H1 (cell line): ENCODE data around the gene TRABD2B. TPM values are rescaled to one million over a fixed set of nuclear protein-coding genes. Genes with fewer than 3 reads are reported as not detected.
A peak's percentile ranks its signal among the peaks of the same experiment; 100 is the strongest.

Experiments used
- CTCF ChIA-PET: fragments of 300-600 bp; sonication (Branson Sonifier 250); formaldehyde crosslinking; loops from one replicate; lab custom pipeline; 2021; ENCODE audit not compliant: partially characterized antibody; lab: Charles Lee
- POLR2A ChIA-PET: fragments of 300-600 bp; sonication (Branson Sonifier 250); formaldehyde crosslinking; loops from one replicate; lab custom pipeline; 2021; ENCODE audit warnings: inconsistent platforms; ENCODE audit not compliant: partially characterized antibody; lab: Charles Lee
- DNase-seq, 2 experiments: peaks; one replicate each; pipeline versions ENCODE4 v3.0.0 to v3.0.0-alpha.2; 2010 to 2022; ENCODE audit warnings: low spot score in 2 of 2, low read depth in 1 of 2, mixed read lengths in 1 of 2
- FAIRE-seq: peaks from 2 replicates; lab custom pipeline; 2011; peaks lifted over from hg19 to GRCh38; lab: Jason Lieb, UNC
- H2AFZ ChIP-seq: 2 replicates; pipeline ENCODE4 v1.8.1; 2012; ENCODE audit warnings: low read length, inconsistent platforms
- H2AK5ac ChIP-seq: 2 replicates; pipeline ENCODE4 v1.6.1; 2013; ENCODE audit warnings: low read depth, low read length
- H2BK120ac ChIP-seq: replicated peaks from 2 replicates; pipeline ENCODE3; 2013; ENCODE audit warnings: low read depth, low read length, inconsistent platforms
- H2BK12ac ChIP-seq: 2 replicates; pipeline ENCODE4 v1.6.1; 2013; ENCODE audit warnings: low read depth, low read length
- H2BK15ac ChIP-seq: 2 replicates; pipeline ENCODE4 v1.6.1; 2013; ENCODE audit warnings: low read length
- H2BK20ac ChIP-seq: 2 replicates; pipeline ENCODE4 v1.6.1; 2013; ENCODE audit warnings: low read length
- H2BK5ac ChIP-seq: 2 replicates; pipeline ENCODE4 v1.6.1; 2013; ENCODE audit warnings: low read depth, low read length
- H3K14ac ChIP-seq: 2 replicates; pipeline ENCODE4 v1.6.1; 2013; ENCODE audit warnings: inconsistent platforms; ENCODE audit not compliant: insufficient read length
- H3K18ac ChIP-seq: 2 replicates; pipeline ENCODE4 v1.6.1; 2013; ENCODE audit warnings: low read length; ENCODE audit errors: extremely low read depth
- H3K23ac ChIP-seq: 2 replicates; pipeline ENCODE4 v1.6.1; 2013; ENCODE audit warnings: inconsistent platforms; ENCODE audit not compliant: insufficient read length
- H3K23me2 ChIP-seq: 2 replicates; pipeline ENCODE4 v1.6.1; 2013; ENCODE audit warnings: low read depth, low read length
- H3K27ac ChIP-seq: 2 replicates; pipeline ENCODE4 v1.6.1; 2011; ENCODE audit warnings: low read depth, low read length, inconsistent platforms
- H3K27me3 ChIP-seq, 4 experiments: replicated peaks in 1 of 4; 1 replicate in 1 of 4; 2 replicates in 3 of 4; pipeline versions ENCODE4 v1.6.1 to v1.8.1; 2011 to 2013; ENCODE audit warnings: low read length in 3 of 4, mild to moderate bottlenecking in 3 of 4, inconsistent platforms in 2 of 4, mixed read lengths in 2 of 4, moderate library complexity in 1 of 4; ENCODE audit not compliant: control insufficient read depth in 3 of 4, insufficient read depth in 3 of 4; ENCODE audit errors: extremely low read depth in 1 of 4
- H3K36me3 ChIP-seq, 4 experiments: 2 replicates each; pipeline versions ENCODE4 v1.6.1 to v1.8.1; 2011 to 2013; ENCODE audit warnings: mild to moderate bottlenecking in 4 of 4, low read length in 3 of 4, moderate library complexity in 2 of 4, control low read depth in 1 of 4, inconsistent platforms in 1 of 4; ENCODE audit not compliant: insufficient read depth in 4 of 4, control insufficient read depth in 2 of 4
- H3K4ac ChIP-seq: replicated peaks from 2 replicates; pipeline ENCODE3; 2013; ENCODE audit warnings: low read length, low read depth, mixed read lengths, inconsistent platforms; ENCODE audit not compliant: insufficient read length
- H3K4me1 ChIP-seq, 4 experiments: replicated peaks in 1 of 4; 1 replicate in 1 of 4; 2 replicates in 3 of 4; pipeline versions ENCODE4 v1.6.1 to v1.8.1; 2011 to 2013; ENCODE audit warnings: low read length in 3 of 4, inconsistent platforms in 2 of 4, mixed read lengths in 1 of 4; ENCODE audit not compliant: insufficient read depth in 4 of 4, control insufficient read depth in 3 of 4
- H3K4me2 ChIP-seq, 2 experiments: 2 replicates each; pipeline versions ENCODE4 v1.6.1 to v1.8.1; 2011 to 2013; ENCODE audit warnings: low read depth in 2 of 2, low read length in 2 of 2, control low read depth in 1 of 2, inconsistent platforms in 1 of 2, mild to moderate bottlenecking in 1 of 2; ENCODE audit not compliant: insufficient read depth in 1 of 2
- H3K4me3 ChIP-seq, 4 experiments: fragments of 200-600, 300-600 bp in 1 of 4; sonication (generic), shearing (Covaris generic), sonication (Bioruptor Twin) in 1 of 4; 2 replicates each; pipeline versions ENCODE4 v1.5.1 to v1.8.1; 2011 to 2016; ENCODE audit warnings: low read length in 4 of 4, low read depth in 3 of 4, control low read depth in 2 of 4, inconsistent platforms in 2 of 4, mild to moderate bottlenecking in 2 of 4, mixed read lengths in 1 of 4, moderate library complexity in 1 of 4; ENCODE audit not compliant: insufficient read depth in 2 of 4; ENCODE audit errors: extremely low read depth in 1 of 4
- H3K56ac ChIP-seq: replicated peaks from 2 replicates; pipeline ENCODE3; 2013; ENCODE audit warnings: low read depth, mild to moderate bottlenecking, mixed read lengths, low read length, inconsistent platforms; ENCODE audit not compliant: insufficient read length
- H3K79me1 ChIP-seq: 2 replicates; pipeline ENCODE4 v1.6.1; 2013; ENCODE audit warnings: low read depth, low read length, control low read depth
- H3K79me2 ChIP-seq, 2 experiments: 2 replicates each; pipeline versions ENCODE4 v1.6.1 to v1.8.1; 2012 to 2013; ENCODE audit warnings: low read length in 2 of 2, mild to moderate bottlenecking in 2 of 2, inconsistent platforms in 1 of 2; ENCODE audit not compliant: insufficient read depth in 2 of 2, control insufficient read depth in 1 of 2
- H3K9ac ChIP-seq, 4 experiments: replicated peaks in 1 of 4; 1 replicate in 1 of 4; 2 replicates in 3 of 4; pipeline versions ENCODE4 v1.6.1 to v1.8.1; 2011 to 2013; ENCODE audit warnings: low read depth in 3 of 4, low read length in 3 of 4, control low read depth in 2 of 4, mild to moderate bottlenecking in 2 of 4, moderate library complexity in 2 of 4, inconsistent platforms in 1 of 4; ENCODE audit errors: extremely low read depth in 1 of 4
- H3K9me3 ChIP-seq, 2 experiments: 2 replicates each; pipeline versions ENCODE4 v1.6.1 to v1.8.1; 2012 to 2013; ENCODE audit warnings: mild to moderate bottlenecking in 2 of 2, moderate library complexity in 2 of 2, control low read depth in 1 of 2, inconsistent platforms in 1 of 2, low read depth in 1 of 2, low read length in 1 of 2, mixed read lengths in 1 of 2; ENCODE audit not compliant: insufficient read depth in 2 of 2
- H4K20me1 ChIP-seq, 2 experiments: replicated peaks in 1 of 2; 2 replicates each; pipeline versions ENCODE3 to v1.8.1; 2011 to 2013; ENCODE audit warnings: inconsistent platforms in 2 of 2, low read length in 2 of 2, mild to moderate bottlenecking in 1 of 2; ENCODE audit not compliant: insufficient read depth in 2 of 2, control insufficient read depth in 1 of 2
- H4K5ac ChIP-seq: 2 replicates; pipeline ENCODE4 v1.6.1; 2013; ENCODE audit warnings: low read length, low read depth, mixed read lengths, inconsistent platforms; ENCODE audit not compliant: insufficient read length
- H4K8ac ChIP-seq: 2 replicates; pipeline ENCODE4 v1.8.0; 2013; ENCODE audit warnings: mild to moderate bottlenecking, moderate library complexity, low read length, inconsistent platforms; ENCODE audit not compliant: insufficient read depth; ENCODE audit errors: extremely low read depth
- H4K91ac ChIP-seq: replicated peaks from 2 replicates; pipeline ENCODE3; 2013; ENCODE audit warnings: low read length, mixed read lengths, inconsistent platforms; ENCODE audit not compliant: insufficient read length
- BRCA1 ChIP-seq: IDR thresholded peaks from 2 replicates; pipeline ENCODE4 v1.6.1; 2012; ENCODE audit warnings: low read depth, low read length, improper control_type of control experiment
- CEBPB ChIP-seq: IDR thresholded peaks from 2 replicates; pipeline ENCODE4 v1.6.1; 2012; ENCODE audit warnings: low read depth, low read length
- CHD2 ChIP-seq: IDR thresholded peaks from 2 replicates; pipeline ENCODE4 v1.6.1; 2012; ENCODE audit warnings: low read length, improper control_type of control experiment
- CREB1 ChIP-seq: IDR thresholded peaks from 2 replicates; pipeline ENCODE4 v1.6.1; 2012; ENCODE audit warnings: inconsistent platforms
- EZH2 ChIP-seq: fragments of 200-600 bp; sonication (generic); IDR thresholded peaks from 2 replicates; pipeline ENCODE4 v1.7.1; 2012; ENCODE audit warnings: low read depth, mild to moderate bottlenecking, moderate library complexity, low read length, inconsistent platforms; ENCODE audit not compliant: severe bottlenecking
- GTF2F1 ChIP-seq: IDR thresholded peaks from 2 replicates; pipeline ENCODE4 v1.6.1; 2012; ENCODE audit warnings: low read depth, low read length, improper control_type of control experiment, borderline replicate concordance
- JUN ChIP-seq: IDR thresholded peaks from 2 replicates; pipeline ENCODE4 v1.6.1; 2011; ENCODE audit warnings: low read depth, mild to moderate bottlenecking, improper control_type of control experiment, low read length
- SUZ12 ChIP-seq: fragments of 200-600 bp; sonication (generic); IDR thresholded peaks from 2 replicates; pipeline ENCODE4 v1.6.1; 2012; ENCODE audit warnings: mild to moderate bottlenecking, inconsistent platforms, low read length, moderate library complexity, mixed read lengths
- TAF7 ChIP-seq: optimal IDR thresholded peaks from 2 replicates; pipeline ENCODE3; 2011; ENCODE audit warnings: low read depth, mild to moderate bottlenecking, inconsistent platforms, low read length, moderate library complexity, borderline replicate concordance
- ZNF274 ChIP-seq: IDR thresholded peaks from 2 replicates; pipeline ENCODE4 v1.7.0; 2012; ENCODE audit warnings: low read length, borderline replicate concordance; ENCODE audit errors: extremely low read depth
- WGBS, 2 experiments: shearing (Covaris generic) in 1 of 2; methylation state at CpG; one replicate each; pipeline versions ENCODE4 v1.1.6 to v1.1.7; 2013 to 2015; ENCODE audit warnings: low lambda C conversion rate in 2 of 2, mixed read lengths in 2 of 2, inconsistent platforms in 1 of 2, low coverage in 1 of 2, missing lambda C conversion rate in 1 of 2; ENCODE audit not compliant: insufficient replicate concordance in 2 of 2, insufficient coverage in 1 of 2, insufficient read length in 1 of 2; ENCODE audit errors: extremely low coverage in 1 of 2, missing lambda C conversion rate in 1 of 2; 5-methylcytosine and 5-hydroxymethylcytosine counted together
- polyA plus RNA-seq, 7 experiments: library from polyadenylated mRNA; depleted of rRNA in 3 of 7; stranded (reverse) in 5 of 7; unstranded in 2 of 7; fragments of >200 nt in 5 of 7; fragments of 200-250 nt in 2 of 7; gene quantifications; 1 replicate in 5 of 7; 2 replicates in 1 of 7; 4 replicates in 1 of 7; pipeline versions ENCODE4 v1.2.1 to v1.2.3, GENCODE V29; 2011 to 2013; ENCODE audit warnings: missing spikeins in 2 of 7, mixed read lengths in 2 of 7
- total RNA-seq: library from RNA; stranded (reverse); fragmentation: NEBNext Ultra II Directional; extraction: Animal tissue kit (Norgen Biotek cat#: 25700); gene quantifications from 2 replicates; pipeline ENCODE4 v1.2.1, GENCODE V29; 2021
- TF ChIP-seq, protein P1 (sequence below): IDR thresholded peaks from 2 replicates; pipeline ENCODE4 v1.6.1; 2011; ENCODE audit warnings: low read depth, mild to moderate bottlenecking, low read length; ENCODE audit not compliant: insufficient read depth
- TF ChIP-seq, protein P2 (sequence below): IDR thresholded peaks from 2 replicates; pipeline ENCODE4 v1.6.1; 2012; ENCODE audit warnings: inconsistent platforms

TRABD2B gene
- total and polyA plus RNA-seq, 2 of the 8 experiments (the other 6 are each of a cell fraction or from before 2014, with no cell fraction given) = 0.95 to 3.4 TPM

DNA sequence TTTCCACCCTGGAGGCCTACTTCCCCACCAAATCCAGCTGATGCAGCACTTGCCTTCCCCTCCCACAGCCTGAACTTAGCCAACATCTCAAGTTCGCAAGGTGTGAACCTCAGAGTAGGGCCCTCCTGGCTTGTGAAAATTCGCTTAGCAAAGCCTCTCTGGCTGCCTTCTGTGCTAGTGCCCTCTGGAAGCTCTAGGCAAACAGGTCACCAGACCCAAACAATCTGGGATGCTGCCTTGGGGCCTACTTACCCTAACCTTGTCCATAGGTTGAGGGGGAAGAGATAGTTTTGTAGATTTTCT, 30.3 kb upstream of the TRABD2B start:
- H3K27ac ChIP-seq = no peak overlapping the region
- DNase-seq (no peak), FAIRE-seq (no peak)
- no peak overlapping the region for H3K4me2 ChIP-seq
- no peaks in the 10 kb centered on the region for H3K27me3 ChIP-seq
- H2BK15ac ChIP-seq = no peak overlapping the region
- ChIA-PET POLR2A (no interaction called here), CTCF (interaction anchor here (0.9 to 3.3 kb wide), 5 partner anchors 14 to 30 kb away, joined by 3 to 12 read pairs (median 4); partner anchors contain the start of gene TRABD2B)
- TF ChIP-seq CHD2 (no peak), BRCA1 (no peak), ZNF274 (no peak), TAF7 (no peak), EZH2 (no peak), SUZ12 (no peak), CEBPB (no peak), GTF2F1 (no peak), CREB1 (no peak), JUN (no peak)
- TF ChIP-seq, protein P1, sequence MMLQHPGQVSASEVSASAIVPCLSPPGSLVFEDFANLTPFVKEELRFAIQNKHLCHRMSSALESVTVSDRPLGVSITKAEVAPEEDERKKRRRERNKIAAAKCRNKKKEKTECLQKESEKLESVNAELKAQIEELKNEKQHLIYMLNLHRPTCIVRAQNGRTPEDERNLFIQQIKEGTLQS = no peak
- TF ChIP-seq, protein P2, sequence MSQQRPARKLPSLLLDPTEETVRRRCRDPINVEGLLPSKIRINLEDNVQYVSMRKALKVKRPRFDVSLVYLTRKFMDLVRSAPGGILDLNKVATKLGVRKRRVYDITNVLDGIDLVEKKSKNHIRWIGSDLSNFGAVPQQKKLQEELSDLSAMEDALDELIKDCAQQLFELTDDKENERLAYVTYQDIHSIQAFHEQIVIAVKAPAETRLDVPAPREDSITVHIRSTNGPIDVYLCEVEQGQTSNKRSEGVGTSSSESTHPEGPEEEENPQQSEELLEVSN = no peak
- H3K18ac ChIP-seq = no peak overlapping the region
- no peaks in the 10 kb centered on the region for H3K79me2 ChIP-seq
- H3K56ac ChIP-seq = no peak overlapping the region
- no peak overlapping the region for H4K5ac ChIP-seq
- H2BK12ac ChIP-seq = no peak overlapping the region
- H3K23me2 ChIP-seq = no peaks in the 10 kb centered on the region
- no peak overlapping the region for H3K4ac ChIP-seq
- no peak overlapping the region for H3K23ac ChIP-seq
- no peak overlapping the region for H3K9ac ChIP-seq
- 89% methylated on average over 2 of the region's 2 CpGs; no CpG with 5 or more reads in 1 of the 2 experiments for WGBS, 2 experiments
- H3K9me3 ChIP-seq = no peaks in the 10 kb centered on the region; a peak in 1 of 4 replicates
- no peak overlapping the region for H4K8ac ChIP-seq
- no peak overlapping the region for H4K91ac ChIP-seq
- H2AFZ ChIP-seq = no peak overlapping the region
- no peak overlapping the region for H3K14ac ChIP-seq
- 0 out of 2 replicates have a peak overlapping the region, but pooled peaks have one; percentile 40 for H2BK20ac ChIP-seq
- peaks cover 0 to 10% (median 5%) of the 10 kb centered on the region in 4 experiments; a peak in 4 of 7 replicates for H3K4me1 ChIP-seq
- no peaks in the 10 kb centered on the region for H3K79me1 ChIP-seq
- no peak overlapping the region for H3K4me3 ChIP-seq
- H2AK5ac ChIP-seq = no peak overlapping the region
- H4K20me1 ChIP-seq = no peaks in the 10 kb centered on the region
- H3K36me3 ChIP-seq = no peaks in the 10 kb centered on the region
- no peak overlapping the region for H2BK5ac ChIP-seq
- H2BK120ac ChIP-seq = no peak overlapping the region
